HG02870 (cell line): ENCODE results near the gene ZNF283.
"Not testable (repeated sequence)": the region's sequence is repeated elsewhere in the genome, so short reads cannot be mapped to it uniquely, and the experiment has no call there.

Source experiments
- ATAC-seq: cut with Tn5 transposase; IDR thresholded peaks from one replicate; pipeline ENCODE4 v1.9.1; 2021; ENCODE audit warnings: mild to moderate bottlenecking, moderate library complexity; ENCODE audit not compliant: unreplicated experiment

ZNF283 gene

DNA sequence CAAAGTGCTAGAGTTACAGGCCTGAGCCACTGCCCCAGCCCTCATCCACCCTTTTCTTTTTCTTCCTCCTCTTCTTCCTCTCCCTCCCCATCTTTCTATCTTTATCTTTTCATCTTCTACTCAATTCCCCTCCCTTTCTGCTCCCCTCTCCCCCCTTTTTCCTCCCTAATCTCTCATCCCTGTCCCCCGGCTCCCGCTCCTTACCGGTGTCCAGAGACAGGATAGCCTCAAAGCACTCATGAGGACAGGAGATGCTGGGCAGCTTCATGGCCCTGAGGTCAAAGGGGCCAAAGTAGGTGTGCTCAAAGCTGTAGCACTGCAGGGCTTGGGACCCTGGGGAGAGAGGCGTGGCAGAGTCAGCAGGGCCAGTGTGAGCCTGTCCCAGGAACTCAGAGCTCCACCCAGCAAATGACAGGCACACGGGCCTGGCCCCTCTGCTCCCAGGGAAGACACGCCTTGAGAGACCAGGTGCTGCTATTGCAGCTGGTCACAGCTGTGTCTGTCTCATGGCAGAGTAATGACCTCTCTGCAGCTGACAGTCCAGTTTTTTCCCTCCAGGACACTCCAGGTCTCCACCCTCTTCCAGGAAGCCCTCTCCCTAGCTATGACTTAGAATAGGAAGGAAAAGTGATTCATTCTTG, 27.5 kb upstream of the ZNF283 start:
- no peak for ATAC-seq

GRCh38 chr19:43802216-43802951, 24.7 kb upstream of the ZNF283 start, which contains the start of gene LYPD5:
Gene LYPD5, minus strand, starts transcription at chr19:43802447. Its CDS starts 67 bp downstream, at chr19:43802380.
- no peak for ATAC-seq

DNA sequence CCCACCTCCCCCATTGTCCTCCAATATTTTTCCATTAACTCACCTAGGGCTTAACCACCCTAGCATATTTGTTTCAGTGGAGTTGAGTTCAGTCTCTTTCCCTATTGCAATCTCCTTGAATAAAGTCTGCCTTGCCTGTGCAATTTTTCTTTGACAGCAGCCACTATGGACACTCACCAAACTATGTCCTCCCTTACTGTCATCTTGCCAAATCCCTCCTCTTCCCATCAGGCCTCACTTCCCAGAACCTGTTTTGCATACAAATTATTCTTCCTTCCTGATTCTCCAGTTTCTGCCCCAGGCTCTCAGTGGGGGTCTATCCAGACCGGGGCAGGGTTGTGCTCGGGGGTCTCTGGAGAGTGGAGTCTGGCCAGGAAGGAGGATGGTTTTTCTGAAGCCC, 22.7 kb upstream of the ZNF283 start:
- no peak for ATAC-seq

- ATAC-seq: not testable (repeated sequence)
Measured at GRCh38 chr19:43806401-43806800, 20.7 kb upstream of the ZNF283 start.

- no peak for ATAC-seq
Measured at GRCh38 chr19:43806848-43807247, 20.3 kb upstream of the ZNF283 start.

DNA sequence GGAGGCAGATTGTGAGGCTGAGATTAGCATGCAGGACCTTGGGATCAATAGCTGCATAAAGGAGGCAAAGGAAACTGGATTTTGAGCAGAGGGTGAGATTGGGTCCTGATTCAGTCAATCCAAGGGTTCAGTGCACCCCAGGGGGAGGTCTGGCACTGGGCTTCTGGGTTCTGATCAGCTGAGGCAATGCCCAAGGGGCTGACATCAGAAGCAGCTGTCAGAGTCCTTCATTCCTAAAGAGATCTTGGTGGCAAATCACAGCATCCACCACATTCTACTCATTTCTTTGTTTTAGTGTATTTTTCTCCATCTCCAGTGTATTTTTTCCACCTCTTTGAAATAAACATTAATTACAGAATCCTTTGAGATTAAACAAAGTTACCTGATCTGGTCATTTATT, 19.5 kb upstream of the ZNF283 start:
- ATAC-seq: no peak

DNA sequence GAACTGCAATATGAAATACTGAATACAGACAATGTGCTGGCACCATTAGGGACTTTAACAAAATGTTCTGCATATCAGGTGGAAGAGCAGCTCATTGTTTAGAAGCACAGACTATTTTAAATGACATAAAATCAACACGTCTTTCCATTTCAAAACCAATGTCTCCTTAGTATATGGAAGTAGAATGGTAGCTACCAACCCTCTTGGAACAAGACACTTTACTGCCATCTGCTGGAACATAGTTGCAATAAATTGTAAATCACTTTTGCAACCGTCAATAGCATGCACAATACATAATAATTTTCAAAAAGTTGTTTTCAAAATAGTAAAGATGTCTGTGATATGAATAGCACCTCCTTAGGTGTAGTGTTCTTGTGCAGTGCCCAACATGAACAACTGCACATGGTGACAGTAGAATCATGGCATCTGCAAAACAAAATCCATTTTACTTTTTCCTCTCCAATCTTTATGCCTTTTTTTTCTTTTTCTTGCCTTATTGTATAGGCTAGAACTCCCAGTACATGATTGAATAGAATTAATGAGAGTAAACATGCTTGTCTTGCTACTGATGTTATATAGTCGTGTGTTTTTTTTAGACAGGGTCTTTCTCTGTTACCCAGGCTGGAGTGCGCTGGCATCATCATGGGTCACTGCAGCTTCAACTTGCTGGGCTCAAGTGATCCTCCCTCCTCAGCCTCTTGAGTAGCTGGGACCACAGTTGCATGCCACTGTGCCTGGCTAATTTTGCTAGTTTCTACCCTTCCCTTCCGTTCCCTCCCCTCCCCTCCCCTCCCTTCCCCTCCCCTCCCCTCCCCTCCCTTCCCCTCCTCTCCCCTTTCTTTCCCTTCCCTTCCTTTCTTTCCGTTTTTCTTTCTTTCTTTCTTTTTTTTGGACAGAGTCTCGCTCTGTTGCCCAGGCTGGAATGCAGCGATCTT, 17.1 kb upstream of the ZNF283 start:
- ATAC-seq: no peak

DNA sequence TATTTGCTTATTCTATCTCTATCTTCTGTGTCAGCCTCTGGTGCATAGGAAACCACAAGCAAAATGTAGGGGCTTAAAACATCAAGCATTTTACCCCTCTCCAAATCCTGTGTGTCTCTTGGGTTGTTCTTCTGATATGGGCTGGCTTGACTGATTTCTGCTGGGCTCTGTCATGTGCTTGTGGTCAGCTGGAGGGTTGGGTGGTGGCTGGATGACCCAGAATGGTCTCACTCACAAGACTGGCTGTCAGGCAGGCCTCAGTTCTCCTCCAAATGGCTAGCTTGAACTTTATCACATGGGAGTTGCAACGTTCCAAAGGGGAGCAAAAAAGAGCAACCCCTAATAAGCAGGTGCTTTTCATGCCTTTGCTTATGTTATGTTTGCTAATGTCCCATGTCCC, 15.3 kb upstream of the ZNF283 start:
- ATAC-seq: no peak

DNA sequence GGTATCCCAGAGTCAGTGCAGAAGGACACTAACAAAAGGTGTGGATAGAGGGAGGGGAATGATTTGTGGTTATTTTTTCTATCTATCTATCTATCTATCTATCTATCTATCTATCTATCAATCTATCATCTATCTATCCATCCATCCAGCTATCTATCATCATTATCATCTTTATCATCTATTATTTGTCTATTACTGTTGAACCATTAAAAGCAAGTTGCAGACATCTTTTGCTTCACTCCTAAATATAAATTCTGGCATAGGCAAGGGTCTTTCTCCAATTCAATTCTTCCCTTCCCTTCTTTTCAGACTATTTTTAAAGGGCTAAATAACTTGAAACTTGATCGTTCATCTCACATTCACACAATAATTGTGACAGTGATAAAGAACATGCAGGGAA, 14.9 kb upstream of the ZNF283 start:
- no peak for ATAC-seq

GRCh38 chr19:43812688-43813087, 14.4 kb upstream of the ZNF283 start:
- no peak for ATAC-seq

GRCh38 chr19:43814663-43815352, 12.3 kb upstream of the ZNF283 start:
- ATAC-seq: no peak

DNA sequence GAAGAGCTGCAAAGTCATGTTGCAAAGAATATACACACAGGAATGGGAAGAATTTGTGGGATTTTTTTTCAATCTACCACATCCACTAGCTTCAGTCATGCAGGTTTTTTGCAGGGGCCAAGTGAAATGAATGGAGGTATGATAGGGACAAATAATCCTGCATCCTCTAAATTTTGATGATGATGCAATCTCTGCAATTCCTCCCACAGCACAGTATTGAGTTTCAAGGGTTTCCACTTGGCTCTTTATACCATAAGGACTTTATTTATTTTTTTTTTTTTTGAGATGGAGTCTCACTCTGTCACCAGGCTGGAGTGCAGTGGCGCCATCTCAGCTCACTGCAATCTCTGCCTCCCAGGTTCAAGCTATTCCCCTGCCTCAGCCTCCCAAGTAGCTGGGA, 9.7 kb upstream of the ZNF283 start:
- ATAC-seq: not testable (repeated sequence)

DNA sequence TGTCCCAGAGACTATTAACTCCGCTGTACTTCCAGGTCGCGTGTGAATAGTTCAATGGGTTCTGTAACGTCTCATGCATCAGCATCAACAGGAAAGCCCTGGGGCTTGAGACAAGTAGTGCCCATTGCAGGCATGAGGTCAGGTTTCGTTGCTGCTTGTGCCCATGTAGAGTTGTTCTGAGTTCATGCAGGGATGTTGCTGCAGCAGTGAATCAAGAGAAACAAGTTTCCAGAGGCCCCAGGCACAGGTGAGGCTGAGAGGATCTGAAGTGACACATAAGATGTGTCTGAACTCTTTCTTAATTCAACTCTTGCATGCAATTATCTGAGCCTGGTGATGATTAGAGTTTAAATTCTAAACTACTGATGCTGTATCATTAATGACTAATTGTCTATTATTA, 8.6 kb upstream of the ZNF283 start:
- no peak for ATAC-seq

DNA sequence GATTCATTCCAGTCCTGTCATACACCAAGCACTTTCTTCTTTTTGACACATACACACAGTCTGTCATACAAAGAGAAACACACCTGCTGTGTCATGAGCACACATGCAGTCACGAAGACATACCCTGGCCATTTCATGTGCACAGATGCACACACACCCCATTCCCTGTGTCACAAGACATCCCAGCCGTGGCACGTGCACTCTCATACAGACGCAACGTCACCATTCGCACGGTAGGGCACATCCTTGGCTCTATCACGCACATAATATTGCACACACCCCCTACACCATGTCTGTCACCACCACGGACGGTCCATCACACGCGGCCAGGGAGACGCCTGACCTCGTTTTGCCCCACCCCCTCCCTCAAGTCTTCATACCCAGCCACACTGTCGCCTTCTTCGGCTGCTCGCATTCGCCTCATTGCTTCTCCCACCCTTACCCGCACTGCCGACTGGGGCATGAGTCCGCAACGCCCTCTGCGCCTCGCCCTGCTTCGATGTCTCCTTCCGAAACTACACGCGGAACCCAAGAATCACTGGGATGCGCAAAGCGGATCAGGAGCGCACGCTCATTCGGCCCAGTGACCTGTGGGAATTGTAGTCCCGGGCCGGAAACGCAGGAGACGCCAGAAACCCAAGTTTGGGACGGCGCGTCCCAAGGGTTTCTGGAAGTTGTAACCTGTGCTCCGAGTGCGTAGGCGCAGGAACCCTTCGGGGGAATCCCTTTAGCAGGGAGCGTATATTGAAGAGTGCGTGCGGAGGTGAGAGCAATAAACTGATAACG, 6.8 kb upstream of the ZNF283 start:
- no peak for ATAC-seq

GRCh38 chr19:43820884-43821215, 6.3 kb upstream of the ZNF283 start:
- no peak for ATAC-seq

DNA sequence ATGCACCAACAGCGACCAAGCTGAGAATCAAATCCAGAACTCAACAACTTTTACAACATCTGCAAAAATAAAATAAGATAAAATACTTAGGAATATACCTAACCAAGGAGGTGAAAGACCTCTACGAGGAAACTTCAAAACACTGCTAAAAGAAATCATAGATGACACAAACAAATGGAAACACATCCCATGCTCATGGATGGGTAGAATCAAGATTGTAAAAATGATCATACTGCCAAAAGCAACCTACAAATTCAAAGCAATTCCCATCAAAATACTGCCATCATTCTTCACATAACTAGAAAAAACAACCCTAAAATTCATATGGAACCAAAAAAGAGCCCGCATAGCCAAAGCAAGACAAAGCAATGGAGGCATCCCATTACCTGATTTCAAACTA, 3.3 kb upstream of the ZNF283 start:
- ATAC-seq: not testable (repeated sequence)

- not testable (repeated sequence) for ATAC-seq
Measured at GRCh38 chr19:43824572-43824971, 2.5 kb upstream of the ZNF283 start.

GRCh38 chr19:43839139-43839538, 12.0 kb downstream of the ZNF283 start:
- ATAC-seq: no peak

DNA sequence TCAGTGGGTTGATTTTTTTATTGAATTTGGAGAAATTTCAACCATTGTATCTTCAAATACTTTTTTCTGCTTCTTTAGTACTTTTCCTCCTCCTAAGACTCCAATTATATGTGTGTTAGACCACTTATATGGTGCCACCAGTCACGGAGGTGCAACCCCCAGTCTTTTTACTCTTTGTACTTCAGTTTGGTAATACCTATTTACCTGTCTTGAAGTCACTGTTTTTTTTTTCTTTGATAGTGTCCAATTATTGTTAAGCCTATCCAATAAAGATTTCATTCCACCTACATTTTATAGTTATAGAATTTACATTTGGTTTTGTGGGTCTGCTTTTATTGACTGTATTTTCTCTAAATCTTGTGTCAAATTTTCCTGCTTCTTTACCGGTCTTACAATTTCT, 14.9 kb downstream of the ZNF283 start:
- no peak for ATAC-seq

DNA sequence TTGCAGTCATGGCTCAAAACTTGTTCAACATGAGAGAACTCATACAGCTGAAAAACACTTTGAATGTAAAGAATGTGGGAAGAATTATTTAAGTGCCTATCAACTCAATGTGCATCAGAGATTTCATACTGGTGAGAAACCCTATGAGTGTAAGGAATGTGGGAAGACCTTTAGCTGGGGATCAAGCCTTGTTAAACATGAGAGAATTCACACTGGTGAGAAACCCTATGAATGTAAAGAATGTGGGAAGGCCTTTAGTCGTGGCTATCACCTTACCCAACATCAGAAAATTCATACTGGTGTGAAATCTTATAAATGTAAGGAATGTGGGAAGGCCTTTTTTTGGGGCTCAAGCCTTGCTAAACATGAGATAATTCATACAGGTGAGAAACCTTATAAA, 20.1 kb downstream of the ZNF283 start:
- no peak for ATAC-seq
